ENCODE results near the gene IL3. TPM values are rescaled to one million over a fixed set of nuclear protein-coding genes. Genes with fewer than 3 reads are reported as not detected.
A peak's percentile ranks its signal among the peaks of the same experiment; 100 is the strongest.

Gene IL3
- not detected for polyA plus RNA-seq (2013, experiment 1 of 4)
- polyA plus RNA-seq (2013, experiment 2 of 4): not detected
- polyA plus RNA-seq (2013, experiment 3 of 4): not detected
- not detected for polyA plus RNA-seq (2013, experiment 4 of 4)

- Histone ChIP-seq H3K36me3 (ENCODE audit: control insufficient read depth, insufficient read depth, low read length) (no peaks in the 10 kb centered on the region), H3K27ac (ENCODE audit: insufficient read depth, low read depth, low read length, poor library complexity, severe bottlenecking) (no peak within 1 kb of the TSS), H3K4me1 (ENCODE audit: control insufficient read depth, insufficient read depth, low read length) (no peaks in the 10 kb centered on the region), H3K9me3 (ENCODE audit: control insufficient read depth, low read length) (no peaks in the 10 kb centered on the region), H3K4me3 (ENCODE audit: insufficient read depth, low read depth, low read length) (no peak within 1 kb of the TSS), H3K27me3 (ENCODE audit: control insufficient read depth, insufficient read depth, low read length, poor library complexity, severe bottlenecking) (no peaks in the 10 kb centered on the region)
- WGBS, 2 experiments: 92 to 94% methylated on average over 16 of the region's 16 CpGs
These were observed at the start of gene IL3 for GRCh38 chr5:132060501-132061161. IL3 (plus strand) TSS chr5:132060655; CDS start chr5:132060707, 52 bp downstream.

GRCh38 chr5:132010989-132011621 lies 49.4 kb upstream of the IL3 start:
- no peaks in the 10 kb centered on the region for H3K9me3 ChIP-seq (ENCODE audit: control insufficient read depth, low read length)
- H3K36me3 ChIP-seq (ENCODE audit: control insufficient read depth, insufficient read depth, low read length): no peaks in the 10 kb centered on the region
- no peak overlapping the region for H3K27ac ChIP-seq (ENCODE audit: insufficient read depth, low read depth, low read length, poor library complexity, severe bottlenecking)
- peak overlapping the region; percentile 41 for H3K4me3 ChIP-seq (ENCODE audit: insufficient read depth, low read depth, low read length)
- H3K27me3 ChIP-seq (ENCODE audit: control insufficient read depth, insufficient read depth, low read length, poor library complexity, severe bottlenecking): peaks cover 37% of the 10 kb centered on the region
- peaks cover 4% of the 10 kb centered on the region for H3K4me1 ChIP-seq (ENCODE audit: control insufficient read depth, insufficient read depth, low read length)
- 4% methylated on average over 46 of the region's 46 CpGs for WGBS, 2 experiments

GRCh38 chr5:132011622-132012343 lies 48.7 kb upstream of the IL3 start, which contains the start of gene ACSL6:
ACSL6 (minus strand) TSS chr5:132011658; CDS start chr5:132011553, 105 bp downstream.
- WGBS, 2 experiments: 3 to 4% methylated on average over 63 of the region's 63 CpGs
- no peak within 1 kb of the TSS for H3K27ac ChIP-seq (ENCODE audit: insufficient read depth, low read depth, low read length, poor library complexity, severe bottlenecking)
- no peaks in the 10 kb centered on the region for H3K9me3 ChIP-seq (ENCODE audit: control insufficient read depth, low read length)
- no peaks in the 10 kb centered on the region for H3K36me3 ChIP-seq (ENCODE audit: control insufficient read depth, insufficient read depth, low read length)
- peak within 1 kb of the TSS; percentile 41 for H3K4me3 ChIP-seq (ENCODE audit: insufficient read depth, low read depth, low read length)
- peaks cover 4% of the 10 kb centered on the region for H3K4me1 ChIP-seq (ENCODE audit: control insufficient read depth, insufficient read depth, low read length)
- H3K27me3 ChIP-seq (ENCODE audit: control insufficient read depth, insufficient read depth, low read length, poor library complexity, severe bottlenecking): peaks cover 37% of the 10 kb centered on the region

- Histone ChIP-seq H3K27me3 (ENCODE audit: control insufficient read depth, insufficient read depth, low read length, poor library complexity, severe bottlenecking) (peaks cover 37% of the 10 kb centered on the region), H3K27ac (ENCODE audit: insufficient read depth, low read depth, low read length, poor library complexity, severe bottlenecking) (no peak overlapping the region), H3K4me3 (ENCODE audit: insufficient read depth, low read depth, low read length) (no peak overlapping the region), H3K4me1 (ENCODE audit: control insufficient read depth, insufficient read depth, low read length) (peaks cover 4% of the 10 kb centered on the region), H3K36me3 (ENCODE audit: control insufficient read depth, insufficient read depth, low read length) (no peaks in the 10 kb centered on the region), H3K9me3 (ENCODE audit: control insufficient read depth, low read length) (no peaks in the 10 kb centered on the region)
- 26% methylated on average over 7 of the region's 7 CpGs for WGBS, 2 experiments
These were observed 48.0 kb upstream of the IL3 start for GRCh38 chr5:132012371-132013005.

- WGBS, 2 experiments: 88 to 89% methylated on average over 5 of the region's 5 CpGs
- H3K4me3 ChIP-seq (ENCODE audit: insufficient read depth, low read depth, low read length): no peak overlapping the region
- H3K9me3 ChIP-seq (ENCODE audit: control insufficient read depth, low read length): no peaks in the 10 kb centered on the region
- no peaks in the 10 kb centered on the region for H3K36me3 ChIP-seq (ENCODE audit: control insufficient read depth, insufficient read depth, low read length)
- no peak overlapping the region for H3K27ac ChIP-seq (ENCODE audit: insufficient read depth, low read depth, low read length, poor library complexity, severe bottlenecking)
- peaks cover 4% of the 10 kb centered on the region for H3K4me1 ChIP-seq (ENCODE audit: control insufficient read depth, insufficient read depth, low read length)
- H3K27me3 ChIP-seq (ENCODE audit: control insufficient read depth, insufficient read depth, low read length, poor library complexity, severe bottlenecking): peaks cover 37% of the 10 kb centered on the region
These were observed 47.3 kb upstream of the IL3 start for GRCh38 chr5:132013006-132013689.

- H3K9me3 ChIP-seq (ENCODE audit: control insufficient read depth, low read length): no peaks in the 10 kb centered on the region
- peaks cover 37% of the 10 kb centered on the region for H3K27me3 ChIP-seq (ENCODE audit: control insufficient read depth, insufficient read depth, low read length, poor library complexity, severe bottlenecking)
- H3K4me1 ChIP-seq (ENCODE audit: control insufficient read depth, insufficient read depth, low read length): peaks cover 4% of the 10 kb centered on the region
- H3K4me3 ChIP-seq (ENCODE audit: insufficient read depth, low read depth, low read length): no peak overlapping the region
- 88 to 89% methylated on average over 2 of the region's 2 CpGs for WGBS, 2 experiments
- H3K36me3 ChIP-seq (ENCODE audit: control insufficient read depth, insufficient read depth, low read length): no peaks in the 10 kb centered on the region
- H3K27ac ChIP-seq (ENCODE audit: insufficient read depth, low read depth, low read length, poor library complexity, severe bottlenecking): no peak overlapping the region
These were observed 46.7 kb upstream of the IL3 start for GRCh38 chr5:132013711-132014110.

- H3K27ac ChIP-seq (ENCODE audit: insufficient read depth, low read depth, low read length, poor library complexity, severe bottlenecking): no peak overlapping the region
- no peak overlapping the region for H3K4me3 ChIP-seq (ENCODE audit: insufficient read depth, low read depth, low read length)
- H3K4me1 ChIP-seq (ENCODE audit: control insufficient read depth, insufficient read depth, low read length): no peaks in the 10 kb centered on the region
- 90 to 92% methylated on average over 3 of the region's 3 CpGs for WGBS, 2 experiments
- H3K36me3 ChIP-seq (ENCODE audit: control insufficient read depth, insufficient read depth, low read length): no peaks in the 10 kb centered on the region
- no peaks in the 10 kb centered on the region for H3K9me3 ChIP-seq (ENCODE audit: control insufficient read depth, low read length)
- peaks cover 10% of the 10 kb centered on the region for H3K27me3 ChIP-seq (ENCODE audit: control insufficient read depth, insufficient read depth, low read length, poor library complexity, severe bottlenecking)
These were observed 43.7 kb upstream of the IL3 start for GRCh38 chr5:132016721-132017250.

- WGBS, 2 experiments: 93 to 95% methylated on average over 4 of the region's 4 CpGs
- H3K27me3 ChIP-seq (ENCODE audit: control insufficient read depth, insufficient read depth, low read length, poor library complexity, severe bottlenecking): peaks cover 5% of the 10 kb centered on the region
These were observed 43.1 kb upstream of the IL3 start for GRCh38 chr5:132017316-132017715.

GRCh38 chr5:132017738-132018625 lies 42.5 kb upstream of the IL3 start:
- no peak overlapping the region for H3K27ac ChIP-seq (ENCODE audit: insufficient read depth, low read depth, low read length, poor library complexity, severe bottlenecking)
- H3K36me3 ChIP-seq (ENCODE audit: control insufficient read depth, insufficient read depth, low read length): no peaks in the 10 kb centered on the region
- no peaks in the 10 kb centered on the region for H3K4me1 ChIP-seq (ENCODE audit: control insufficient read depth, insufficient read depth, low read length)
- H3K9me3 ChIP-seq (ENCODE audit: control insufficient read depth, low read length): no peaks in the 10 kb centered on the region
- H3K4me3 ChIP-seq (ENCODE audit: insufficient read depth, low read depth, low read length): no peak overlapping the region
- peaks cover 3% of the 10 kb centered on the region for H3K27me3 ChIP-seq (ENCODE audit: control insufficient read depth, insufficient read depth, low read length, poor library complexity, severe bottlenecking)
- WGBS, 2 experiments: 84% methylated on average over 10 of the region's 10 CpGs

More at GRCh38 chr5:132017316-132017715, 43.1 kb upstream of the IL3 start:
- no peak overlapping the region for H3K27ac ChIP-seq (ENCODE audit: insufficient read depth, low read depth, low read length, poor library complexity, severe bottlenecking)
- no peaks in the 10 kb centered on the region for H3K36me3 ChIP-seq (ENCODE audit: control insufficient read depth, insufficient read depth, low read length)
- no peaks in the 10 kb centered on the region for H3K4me1 ChIP-seq (ENCODE audit: control insufficient read depth, insufficient read depth, low read length)
- no peaks in the 10 kb centered on the region for H3K9me3 ChIP-seq (ENCODE audit: control insufficient read depth, low read length)
- H3K4me3 ChIP-seq (ENCODE audit: insufficient read depth, low read depth, low read length): no peak overlapping the region

All from ectodermal cell (in vitro differentiated cells).